Measurements from ENCODE around the gene FAM50A. TPM values are rescaled to one million over a fixed set of nuclear protein-coding genes. Genes with fewer than 3 reads are reported as not detected.

The FAM50A gene
- total RNA-seq, 1 donor from 2014 or later, result 19.3 TPM

GRCh38 chrX:154439841-154440240, 4.1 kb upstream of the FAM50A start:
- no peak for DNase-seq (ENCODE audit: low spot score)

- no peak for DNase-seq (ENCODE audit: low spot score)
These were observed 3.2 kb upstream of the FAM50A start for GRCh38 chrX:154440623-154441357.

- no peak for DNase-seq (ENCODE audit: low spot score)
These were observed 2.4 kb upstream of the FAM50A start for GRCh38 chrX:154441564-154441963.

GRCh38 chrX:154441984-154442707, 1.8 kb upstream of the FAM50A start:
- no peak for DNase-seq (ENCODE audit: low spot score)

GRCh38 chrX:154443479-154443910, 446 bp upstream of the FAM50A start:
- DNase-seq (ENCODE audit: low spot score), result no peak

- DNase-seq (ENCODE audit: low spot score), result no peak
These were observed 860 bp downstream of the FAM50A start for GRCh38 chrX:154444755-154445246.

- no peak for DNase-seq (ENCODE audit: low spot score)
These were observed 1.8 kb downstream of the FAM50A start for GRCh38 chrX:154445776-154446175.

- DNase-seq (ENCODE audit: low spot score), result no peak
These were observed 2.5 kb downstream of the FAM50A start for GRCh38 chrX:154446430-154446829.

- DNase-seq (ENCODE audit: low spot score), result no peak
These were observed 4.5 kb downstream of the FAM50A start for GRCh38 chrX:154448484-154448883.

GRCh38 chrX:154449618-154450017, 5.7 kb downstream of the FAM50A start:
- DNase-seq (ENCODE audit: low spot score), result no peak

- DNase-seq (ENCODE audit: low spot score), result no peak
These were observed 6.4 kb downstream of the FAM50A start for GRCh38 chrX:154450312-154450711.

- DNase-seq (ENCODE audit: low spot score), result no peak
These were observed 8.9 kb downstream of the FAM50A start for GRCh38 chrX:154452823-154453222.

GRCh38 chrX:154457491-154458115, 13.7 kb downstream of the FAM50A start:
- DNase-seq (ENCODE audit: low spot score), result peak; percentile 9

GRCh38 chrX:154458116-154458953, 14.4 kb downstream of the FAM50A start, which contains the start of gene PLXNA3:
Gene PLXNA3, plus strand, starts transcription at chrX:154458281. Its CDS starts 1,903 bp downstream, at chrX:154460184.
- peak; percentile 17 for DNase-seq (ENCODE audit: low spot score)

GRCh38 chrX:154458954-154459778, 15.2 kb downstream of the FAM50A start:
- peak; percentile 14 for DNase-seq (ENCODE audit: low spot score)

GRCh38 chrX:154459832-154460231, 15.9 kb downstream of the FAM50A start:
- DNase-seq (ENCODE audit: low spot score), result peak; percentile 5

GRCh38 chrX:154460326-154460725, 16.4 kb downstream of the FAM50A start:
- no peak for DNase-seq (ENCODE audit: low spot score)

- no peak for DNase-seq (ENCODE audit: low spot score)
These were observed 18.5 kb downstream of the FAM50A start for GRCh38 chrX:154462396-154462795.

GRCh38 chrX:154463611-154464220, 19.8 kb downstream of the FAM50A start:
- no peak for DNase-seq (ENCODE audit: low spot score)

- no peak for DNase-seq (ENCODE audit: low spot score)
These were observed 20.9 kb downstream of the FAM50A start for GRCh38 chrX:154464806-154465365.
